Measurements from ENCODE around the gene CLEC10A. TPM values are rescaled to one million over a fixed set of nuclear protein-coding genes. Genes with fewer than 3 reads are reported as not detected.

CLEC10A gene
- total RNA-seq, 1 donor from 2014 or later = 5.0 TPM

Other genes with a start within 250 kb of the CLEC10A start
- gene TEKT1, start 248.5 kb downstream of the CLEC10A start, total RNA-seq = not detected
- not detected for gene ALOX12, start 84.2 kb downstream of the CLEC10A start, total RNA-seq
- gene RNASEK, start 67.6 kb downstream of the CLEC10A start, total RNA-seq = 159 TPM
- gene BCL6B, start 57.2 kb downstream of the CLEC10A start, total RNA-seq = 12.6 TPM
- gene SLC16A13, start 44.2 kb downstream of the CLEC10A start, total RNA-seq = 1.6 TPM
- 0.56 TPM for gene SLC16A11, start 36.2 kb downstream of the CLEC10A start, total RNA-seq
- gene ASGR2, start 34.6 kb upstream of the CLEC10A start, total RNA-seq = 0.40 TPM
- 0.19 TPM for gene ASGR1, start 99.1 kb upstream of the CLEC10A start, total RNA-seq
- gene DLG4, start 139.6 kb upstream of the CLEC10A start, total RNA-seq = 20.4 TPM
- gene ACADVL, start 139.7 kb upstream of the CLEC10A start, total RNA-seq = 2,247 TPM
- 20.4 TPM for gene DVL2, start 154.3 kb upstream of the CLEC10A start, total RNA-seq
- gene PHF23, start 159.2 kb upstream of the CLEC10A start, total RNA-seq = 19.4 TPM
- gene GABARAP, start 162.2 kb upstream of the CLEC10A start, total RNA-seq = 432 TPM
- 109 TPM for gene CTDNEP1, start 171.5 kb upstream of the CLEC10A start, total RNA-seq
- 71.6 TPM for gene ELP5, start 172.0 kb upstream of the CLEC10A start, total RNA-seq
- 0.94 TPM for gene CLDN7, start 182.2 kb upstream of the CLEC10A start, total RNA-seq
- 141 TPM for gene SLC2A4, start 201.5 kb upstream of the CLEC10A start, total RNA-seq
- gene YBX2, start 214.4 kb upstream of the CLEC10A start, total RNA-seq = 0.75 TPM
- 295 TPM for gene EIF5A, start 227.4 kb upstream of the CLEC10A start, total RNA-seq
- gene GPS2, start 235.1 kb upstream of the CLEC10A start, total RNA-seq = 68.8 TPM
- gene NEURL4, start 249.1 kb upstream of the CLEC10A start, total RNA-seq = 26.2 TPM